Measurements from ENCODE around the gene CSNK1D. TPM values are rescaled to one million over a fixed set of nuclear protein-coding genes. Genes with fewer than 3 reads are reported as not detected.
A peak's percentile ranks its signal among the peaks of the same experiment; 100 is the strongest.

Gene CSNK1D
- total and polyA plus RNA-seq, 5 donors from 2014 or later: 41.2 to 333 (median 49.0) TPM

- Histone ChIP-seq H3K4me1 (ENCODE audit: control insufficient read depth, insufficient read depth, low read length, poor library complexity, severe bottlenecking) (peaks cover 59% of the 10 kb centered on the region), H3K36me3 (ENCODE audit: control insufficient read depth, insufficient read depth, low read length) (no peaks in the 10 kb centered on the region), H3K9me3 (ENCODE audit: control insufficient read depth in 2 of 2, low read length in 2 of 2) (no peaks in the 10 kb centered on the region), H3K27ac (ENCODE audit: insufficient read depth, low read length, poor library complexity, severe bottlenecking) (no peak overlapping the region), H3K27me3 (ENCODE audit: control insufficient read depth, insufficient read depth, low read length) (no peaks in the 10 kb centered on the region), H3K4me3 (ENCODE audit: low read depth, low read length) (no peak overlapping the region)
- DNase-seq: no peak
- no peak for ATAC-seq (ENCODE audit: low read depth in 2 of 2)
- H3K36me3 Mint-ChIP-seq: no peaks in the 10 kb centered on the region
- H3K27me3 Mint-ChIP-seq: peaks cover 6% of the 10 kb centered on the region
- peaks cover 0 to 33% (median 8%) of the 10 kb centered on the region in 4 donors for H3K4me1 Mint-ChIP-seq
- no peak overlapping the region for H3K4me3 Mint-ChIP-seq
- H3K9me3 Mint-ChIP-seq: no peaks in the 10 kb centered on the region
- H3K27ac Mint-ChIP-seq: no peak overlapping the region
Measured at GRCh38 chr17:82318772-82319606, 45.5 kb upstream of the CSNK1D start.

DNA sequence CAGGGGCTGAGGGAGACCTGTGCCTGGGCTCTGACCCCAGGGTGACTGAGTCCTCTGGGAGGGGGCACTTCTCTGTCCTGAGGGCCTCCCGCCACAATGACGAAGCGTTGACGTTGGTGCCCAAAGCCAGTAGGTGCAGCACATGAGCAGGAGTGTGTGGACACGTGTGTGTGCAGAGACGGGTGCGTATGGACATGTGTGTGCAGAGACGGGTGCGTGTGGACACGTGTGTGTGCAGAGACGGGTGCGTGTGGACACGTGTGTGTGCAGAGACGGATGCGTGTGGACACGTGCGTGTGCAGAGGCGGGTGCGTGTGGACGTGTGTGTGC, 44.6 kb upstream of the CSNK1D start:
- DNase-seq (no peak), ATAC-seq (ENCODE audit: low read depth in 2 of 2) (no peak)
- peaks cover 6% of the 10 kb centered on the region for H3K27me3 Mint-ChIP-seq
- Histone ChIP-seq H3K27ac (ENCODE audit: insufficient read depth, low read length, poor library complexity, severe bottlenecking) (no peak overlapping the region), H3K27me3 (ENCODE audit: control insufficient read depth, insufficient read depth, low read length) (no peaks in the 10 kb centered on the region), H3K36me3 (ENCODE audit: control insufficient read depth, insufficient read depth, low read length) (no peaks in the 10 kb centered on the region), H3K4me1 (ENCODE audit: control insufficient read depth, insufficient read depth, low read length, poor library complexity, severe bottlenecking) (peaks cover 59% of the 10 kb centered on the region), H3K4me3 (ENCODE audit: low read depth, low read length) (no peak overlapping the region), H3K9me3 (ENCODE audit: control insufficient read depth in 2 of 2, low read length in 2 of 2) (no peaks in the 10 kb centered on the region)
- no peak overlapping the region for H3K27ac Mint-ChIP-seq
- H3K9me3 Mint-ChIP-seq: no peaks in the 10 kb centered on the region
- H3K4me3 Mint-ChIP-seq: no peak overlapping the region
- H3K4me1 Mint-ChIP-seq: peaks cover 0 to 34% (median 8%) of the 10 kb centered on the region in 4 donors
- no peaks in the 10 kb centered on the region for H3K36me3 Mint-ChIP-seq

DNA sequence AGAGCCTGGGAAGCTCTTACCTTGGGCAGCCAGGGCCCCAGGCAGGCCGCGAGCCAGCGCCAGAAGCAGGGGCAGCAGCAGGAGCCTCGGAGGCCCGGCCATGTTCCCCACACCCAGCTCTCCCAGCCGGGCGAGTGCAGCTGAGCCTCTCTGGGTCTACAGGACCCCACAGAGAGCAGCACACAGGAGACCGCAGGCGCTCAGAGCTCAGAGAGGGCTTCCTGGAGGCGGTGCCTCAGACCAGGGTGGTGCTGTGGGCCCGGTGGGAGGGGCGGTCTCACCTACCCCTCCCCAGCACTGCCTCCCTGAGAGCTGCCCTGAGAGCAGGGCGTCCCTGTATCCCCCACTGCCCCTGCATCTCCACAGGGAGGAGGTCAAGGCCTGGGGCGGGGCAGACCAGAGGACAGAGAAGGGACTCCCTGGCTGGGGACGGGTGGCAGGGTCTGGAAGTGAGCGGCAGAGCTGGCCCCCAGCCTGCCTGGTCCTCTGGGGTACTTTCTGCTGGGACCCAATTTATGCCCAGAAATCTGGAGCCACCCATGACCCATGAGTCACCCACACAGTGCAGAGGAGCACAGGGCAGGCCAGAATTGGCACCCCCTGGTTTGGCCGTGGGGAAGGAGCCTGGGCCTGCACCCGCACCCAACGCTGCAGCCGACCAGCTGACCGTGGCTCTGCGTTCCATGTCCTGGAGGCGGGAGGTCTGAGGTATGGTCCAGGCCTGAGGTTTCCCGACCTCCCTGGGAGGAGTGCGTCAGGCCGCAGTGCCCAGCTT, 44.1 kb upstream of the CSNK1D start, which contains the start of gene CD7:
TSS of gene CD7 (minus strand) at position 215 of the 775 bp plus-strand sequence. CDS start at position 102, 113 bp downstream.
- H3K27me3 ChIP-seq (ENCODE audit: control insufficient read depth, insufficient read depth, low read length): no peaks in the 10 kb centered on the region
- H3K4me3 Mint-ChIP-seq: peak within 1 kb of the TSS in 2 of 4 donors; percentile 93 to 95
- H3K4me1 Mint-ChIP-seq: peaks cover 0 to 34% (median 8%) of the 10 kb centered on the region in 4 donors
- peak within 1 kb of the TSS; percentile 86 to 92 (median 89) for H3K27ac Mint-ChIP-seq
- no peaks in the 10 kb centered on the region for H3K36me3 ChIP-seq (ENCODE audit: control insufficient read depth, insufficient read depth, low read length)
- no peaks in the 10 kb centered on the region for H3K36me3 Mint-ChIP-seq
- H3K27ac ChIP-seq (ENCODE audit: insufficient read depth, low read length, poor library complexity, severe bottlenecking): peak within 1 kb of the TSS; percentile 78
- peak; percentile 61 to 83 (median 72) for DNase-seq
- ATAC-seq (ENCODE audit: low read depth in 2 of 2): peak; percentile 74 to 78
- H3K4me1 ChIP-seq (ENCODE audit: control insufficient read depth, insufficient read depth, low read length, poor library complexity, severe bottlenecking): peaks cover 57% of the 10 kb centered on the region
- no peaks in the 10 kb centered on the region for H3K9me3 Mint-ChIP-seq
- no peaks in the 10 kb centered on the region for H3K9me3 ChIP-seq (ENCODE audit: control insufficient read depth in 2 of 2, low read length in 2 of 2)
- peaks cover 6% of the 10 kb centered on the region for H3K27me3 Mint-ChIP-seq
- H3K4me3 ChIP-seq (ENCODE audit: low read depth, low read length): peak within 1 kb of the TSS; percentile 71

GRCh38 chr17:82316651-82317393, 43.3 kb upstream of the CSNK1D start:
- Mint-ChIP-seq H3K27ac (peak overlapping the region; percentile 86 to 92 (median 89)), H3K36me3 (no peaks in the 10 kb centered on the region), H3K4me1 (peaks cover 0 to 28% (median 6%) of the 10 kb centered on the region in 4 donors), H3K9me3 (no peaks in the 10 kb centered on the region), H3K4me3 (peak overlapping the region in 2 of 4 donors; percentile 93 to 95), H3K27me3 (peaks cover 6% of the 10 kb centered on the region)
- peak overlapping the region; percentile 71 for H3K4me3 ChIP-seq (ENCODE audit: low read depth, low read length)
- peak; percentile 7 to 27 for ATAC-seq (ENCODE audit: low read depth in 2 of 2)
- H3K27ac ChIP-seq (ENCODE audit: insufficient read depth, low read length, poor library complexity, severe bottlenecking): peak overlapping the region; percentile 78
- peaks cover 50% of the 10 kb centered on the region for H3K4me1 ChIP-seq (ENCODE audit: control insufficient read depth, insufficient read depth, low read length, poor library complexity, severe bottlenecking)
- DNase-seq: no peak
- H3K9me3 ChIP-seq (ENCODE audit: control insufficient read depth in 2 of 2, low read length in 2 of 2): no peaks in the 10 kb centered on the region
- H3K27me3 ChIP-seq (ENCODE audit: control insufficient read depth, insufficient read depth, low read length): no peaks in the 10 kb centered on the region
- no peaks in the 10 kb centered on the region for H3K36me3 ChIP-seq (ENCODE audit: control insufficient read depth, insufficient read depth, low read length)

- Mint-ChIP-seq H3K27me3 (peaks cover 6% of the 10 kb centered on the region), H3K9me3 (no peaks in the 10 kb centered on the region), H3K4me3 (peak overlapping the region in 2 of 4 donors; percentile 93 to 95), H3K36me3 (no peaks in the 10 kb centered on the region), H3K4me1 (peaks cover 0 to 23% (median 4%) of the 10 kb centered on the region in 4 donors), H3K27ac (peak overlapping the region; percentile 84 to 92 (median 89))
- peaks cover 40% of the 10 kb centered on the region for H3K4me1 ChIP-seq (ENCODE audit: control insufficient read depth, insufficient read depth, low read length, poor library complexity, severe bottlenecking)
- H3K27me3 ChIP-seq (ENCODE audit: control insufficient read depth, insufficient read depth, low read length): no peaks in the 10 kb centered on the region
- no peaks in the 10 kb centered on the region for H3K36me3 ChIP-seq (ENCODE audit: control insufficient read depth, insufficient read depth, low read length)
- DNase-seq (peak; percentile 43 to 61 (median 59)), ATAC-seq (ENCODE audit: low read depth in 2 of 2) (peak; percentile 58 to 64)
- no peaks in the 10 kb centered on the region for H3K9me3 ChIP-seq (ENCODE audit: control insufficient read depth in 2 of 2, low read length in 2 of 2)
- H3K27ac ChIP-seq (ENCODE audit: insufficient read depth, low read length, poor library complexity, severe bottlenecking): peak overlapping the region; percentile 78
- peak overlapping the region; percentile 71 for H3K4me3 ChIP-seq (ENCODE audit: low read depth, low read length)
Measured at GRCh38 chr17:82315703-82316358, 42.3 kb upstream of the CSNK1D start.

DNA sequence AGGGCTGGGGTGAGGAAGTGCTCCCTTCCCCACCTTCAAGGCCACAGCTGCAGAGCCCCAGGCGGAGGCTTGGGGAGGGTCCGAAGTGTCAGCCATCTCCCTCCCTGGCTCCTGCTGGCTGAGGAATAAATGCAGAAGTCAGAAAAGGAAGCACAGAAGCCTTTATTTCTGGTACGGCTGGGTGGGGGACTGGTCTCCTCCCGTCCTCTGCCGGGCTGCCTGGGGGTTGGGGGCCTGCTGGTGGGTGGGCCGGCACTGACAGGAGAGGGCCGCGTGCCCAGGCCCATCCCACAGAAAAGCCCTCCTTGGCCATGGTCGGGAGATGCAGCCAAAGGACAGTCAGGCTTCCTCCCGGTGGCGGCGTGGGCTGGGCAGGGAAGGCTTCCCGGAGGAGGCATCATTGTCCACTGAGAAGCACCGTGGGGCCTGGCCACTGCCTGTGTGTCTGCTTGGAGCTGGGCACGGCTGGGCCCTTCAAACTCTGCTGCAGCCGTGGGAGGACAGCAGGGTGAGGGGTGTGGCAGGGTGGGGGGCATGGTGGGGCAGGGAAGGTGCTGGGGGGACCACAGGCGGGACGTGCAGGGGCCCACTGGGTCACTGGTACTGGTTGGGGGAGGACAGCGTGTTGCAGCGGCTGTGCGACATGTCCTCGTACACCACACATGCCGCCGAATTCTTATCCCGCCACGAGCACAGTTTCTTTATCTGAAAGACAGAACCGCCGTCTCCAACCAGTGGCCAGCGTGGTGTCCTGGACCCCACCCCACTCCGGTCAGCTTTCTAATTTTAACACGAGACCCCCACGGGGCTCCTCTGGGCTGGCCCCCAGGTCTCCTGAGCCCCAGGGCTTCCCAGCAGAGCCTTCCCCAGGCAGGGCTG, 41.5 kb upstream of the CSNK1D start:
- H3K27me3 ChIP-seq (ENCODE audit: control insufficient read depth, insufficient read depth, low read length): no peaks in the 10 kb centered on the region
- Mint-ChIP-seq H3K27ac (peak overlapping the region; percentile 14 to 92 (median 89)), H3K9me3 (no peaks in the 10 kb centered on the region), H3K4me3 (peak overlapping the region in 2 of 4 donors; percentile 93 to 95), H3K4me1 (peaks cover 0 to 22% (median 4%) of the 10 kb centered on the region in 4 donors), H3K27me3 (peaks cover 6% of the 10 kb centered on the region), H3K36me3 (no peaks in the 10 kb centered on the region)
- H3K4me3 ChIP-seq (ENCODE audit: low read depth, low read length): no peak overlapping the region
- no peaks in the 10 kb centered on the region for H3K9me3 ChIP-seq (ENCODE audit: control insufficient read depth in 2 of 2, low read length in 2 of 2)
- DNase-seq: no peak
- peaks cover 36% of the 10 kb centered on the region for H3K4me1 ChIP-seq (ENCODE audit: control insufficient read depth, insufficient read depth, low read length, poor library complexity, severe bottlenecking)
- H3K36me3 ChIP-seq (ENCODE audit: control insufficient read depth, insufficient read depth, low read length): no peaks in the 10 kb centered on the region
- H3K27ac ChIP-seq (ENCODE audit: insufficient read depth, low read length, poor library complexity, severe bottlenecking): peak overlapping the region; percentile 78
- no peak for ATAC-seq (ENCODE audit: low read depth in 2 of 2)
